GM12878 (cell line): ENCODE results near the gene DGKB.

ENCODE experiments used
- BCL11A ChIP-seq: IDR thresholded peaks from 2 replicates; pipeline ENCODE4 v1.6.1; 2011; ENCODE audit warnings: low read depth, low read length
- CTCF ChIP-seq, 3 experiments: IDR thresholded peaks in 2 of 3; conservative IDR thresholded peaks in 1 of 3; 2 replicates each; pipeline ENCODE4 v1.5.1; 2011; ENCODE audit warnings: low read depth in 3 of 3, low read length in 3 of 3, mild to moderate bottlenecking in 3 of 3, control low read depth in 2 of 3, moderate library complexity in 2 of 3, inconsistent platforms in 1 of 3, mixed read lengths in 1 of 3; ENCODE audit not compliant: control insufficient read depth in 2 of 3, insufficient read depth in 1 of 3; ENCODE audit errors: extremely low read depth in 1 of 3
- ETV6 ChIP-seq, 2 experiments: fragments of 450-650 bp in 1 of 2; IDR thresholded peaks in 1 of 2; conservative IDR thresholded peaks in 1 of 2; 2 replicates each; pipeline ENCODE4 v1.6.1; 2014; ENCODE audit warnings: antibody characterized with exemption in 1 of 2, borderline replicate concordance in 1 of 2, low read depth in 1 of 2, mild to moderate bottlenecking in 1 of 2, moderate library complexity in 1 of 2

- TF ChIP-seq CTCF (IDR thresholded peaks at IDR 0.05 in 2 of 3, conservative IDR thresholded peaks at IDR 0.05 in 1 of 3; ENCODE audit: control insufficient read depth in 2 of 3, extremely low read depth in 1 of 3, insufficient read depth in 1 of 3, low read depth in 3 of 3, low read length in 3 of 3): no peak
- no peak for TF ChIP-seq BCL11A
- no peak for TF ChIP-seq ETV6 (conservative IDR thresholded peaks at IDR 0.05 in 1 of 2, IDR thresholded peaks at IDR 0.05 in 1 of 2; ENCODE audit: borderline replicate concordance in 1 of 2, low read depth in 1 of 2)
Observed at GRCh38 chr7:14835384-14835783, 67.2 kb downstream of the DGKB start.
